NCI-H187 (cell line): ENCODE results near the gene SLC1A5.
"Not testable (repeated sequence)": the region's sequence is repeated elsewhere in the genome, so short reads cannot be mapped to it uniquely, and the experiment has no call there.

Experiments
- DNase-seq, 2 experiments: peaks; one replicate each; lab custom pipeline; 2025; lab: John Stamatoyannopoulos, UW

Gene SLC1A5

GRCh38 chr19:46768746-46769145 lies 19.6 kb downstream of the SLC1A5 start:
- DNase-seq = not testable (repeated sequence)

GRCh38 chr19:46766569-46767317 lies 21.7 kb downstream of the SLC1A5 start:
- DNase-seq = no peak

GRCh38 chr19:46764817-46765291 lies 23.5 kb downstream of the SLC1A5 start:
- no peak for DNase-seq

- DNase-seq = no peak
These were observed 26.0 kb downstream of the SLC1A5 start for GRCh38 chr19:46762245-46762890.

- no peak for DNase-seq
These were observed 27.0 kb downstream of the SLC1A5 start for GRCh38 chr19:46761418-46761831.

GRCh38 chr19:46760897-46761296 lies 27.5 kb downstream of the SLC1A5 start:
- DNase-seq = not testable (repeated sequence)

GRCh38 chr19:46760363-46760762 lies 28.0 kb downstream of the SLC1A5 start:
- no peak for DNase-seq

GRCh38 chr19:46759817-46760333 lies 28.5 kb downstream of the SLC1A5 start:
- DNase-seq = no peak

- DNase-seq = no peak
These were observed 29.2 kb downstream of the SLC1A5 start for GRCh38 chr19:46759206-46759605.

GRCh38 chr19:46756544-46756888 lies 31.9 kb downstream of the SLC1A5 start:
- DNase-seq = no peak

GRCh38 chr19:46755853-46756543 lies 32.4 kb downstream of the SLC1A5 start:
- no peak for DNase-seq

- no peak for DNase-seq
These were observed 33.1 kb downstream of the SLC1A5 start for GRCh38 chr19:46755077-46755852.

GRCh38 chr19:46753420-46754155 lies 34.8 kb downstream of the SLC1A5 start:
- DNase-seq = no peak

GRCh38 chr19:46748325-46749109 lies 39.9 kb downstream of the SLC1A5 start:
- peak in 1 of 2 experiments; percentile 13 for DNase-seq

- peak; percentile 21 to 33 for DNase-seq
These were observed 41.9 kb downstream of the SLC1A5 start, which contains the start of gene STRN4 for GRCh38 chr19:46746281-46747057. STRN4 (minus strand) TSS chr19:46746450; CDS start chr19:46746430, 20 bp downstream.

GRCh38 chr19:46745521-46746280 lies 42.7 kb downstream of the SLC1A5 start, which contains the start of gene FKRP:
FKRP (plus strand) TSS chr19:46746057; CDS start chr19:46755451, 9,394 bp downstream.
- no peak for DNase-seq

GRCh38 chr19:46745030-46745429 lies 43.4 kb downstream of the SLC1A5 start:
- no peak for DNase-seq

- DNase-seq = no peak
These were observed 44.2 kb downstream of the SLC1A5 start for GRCh38 chr19:46744005-46744691.
